Liver (tissue), 9 donors: ENCODE data around the gene ZDHHC24. TPM values are rescaled to one million over a fixed set of nuclear protein-coding genes. Genes with fewer than 3 reads are reported as not detected.

Experiments used
- DNase-seq: peaks from one replicate; pipeline ENCODE4 v3.0.0-alpha.2; 2017; ENCODE audit warnings: low spot score
- H3K27ac ChIP-seq, 2 donors: one replicate each; pipeline ENCODE4 v1.7.0; 2013; ENCODE audit warnings: inconsistent platforms in 2 of 2, low read length in 2 of 2, control low read depth in 1 of 2, low read depth in 1 of 2, mild to moderate bottlenecking in 1 of 2
- H3K27me3 ChIP-seq, 4 donors: one replicate each; pipeline versions ENCODE4 v1.6.1 to v1.7.0; 2013; ENCODE audit warnings: low read length in 3 of 4, inconsistent platforms in 1 of 4, mild to moderate bottlenecking in 1 of 4, moderate library complexity in 1 of 4; ENCODE audit not compliant: control insufficient read depth in 4 of 4, insufficient read depth in 4 of 4
- H3K36me3 ChIP-seq, 4 donors: one replicate each; pipeline versions ENCODE4 v1.6.1 to v1.7.0; 2013; ENCODE audit warnings: low read length in 3 of 4, mild to moderate bottlenecking in 3 of 4, low read depth in 1 of 4, moderate library complexity in 1 of 4; ENCODE audit not compliant: control insufficient read depth in 4 of 4, insufficient read depth in 3 of 4
- H3K4me1 ChIP-seq, 4 donors: one replicate each; pipeline versions ENCODE4 v1.6.1 to v1.7.0; 2013; ENCODE audit warnings: low read length in 3 of 4, mild to moderate bottlenecking in 3 of 4, moderate library complexity in 1 of 4; ENCODE audit not compliant: control insufficient read depth in 4 of 4, insufficient read depth in 4 of 4
- H3K4me3 ChIP-seq, 3 donors: one replicate each; pipeline versions ENCODE4 v1.6.1 to v1.7.0; 2013; ENCODE audit warnings: low read length in 3 of 3, control low read depth in 1 of 3, low read depth in 1 of 3, mild to moderate bottlenecking in 1 of 3
- H3K9ac ChIP-seq, 2 donors: one replicate each; pipeline ENCODE4 v1.7.0; 2013; ENCODE audit warnings: low read length in 2 of 2, mild to moderate bottlenecking in 2 of 2, moderate library complexity in 2 of 2, control low read depth in 1 of 2, low read depth in 1 of 2
- H3K9me3 ChIP-seq, 4 donors: one replicate each; pipeline versions ENCODE4 v1.6.1 to v1.7.0; 2013; ENCODE audit warnings: low read length in 3 of 4; ENCODE audit not compliant: control insufficient read depth in 4 of 4
- FOXA1 ChIP-seq: IDR thresholded peaks from 2 replicates; pipeline ENCODE4 v1.6.1; 2016; ENCODE audit warnings: antibody characterized with exemption
- GABPA ChIP-seq, 2 donors: IDR thresholded peaks in 1 of 2; conservative IDR thresholded peaks in 1 of 2; 2 replicates each; pipeline ENCODE4 v1.6.1; 2016; ENCODE audit warnings: antibody characterized with exemption in 2 of 2, mild to moderate bottlenecking in 1 of 2, moderate library complexity in 1 of 2
- JUND ChIP-seq, 2 donors: IDR thresholded peaks; 2 replicates each; pipeline ENCODE4 v1.6.1; 2016; ENCODE audit warnings: antibody characterized with exemption in 2 of 2
- NR2F2 ChIP-seq: IDR thresholded peaks from 2 replicates; pipeline ENCODE4 v1.6.1; 2016; ENCODE audit warnings: antibody characterized with exemption
- RAD21 ChIP-seq, 2 donors: IDR thresholded peaks; 2 replicates each; pipeline ENCODE4 v1.6.1; 2016; ENCODE audit warnings: antibody characterized with exemption in 2 of 2, mild to moderate bottlenecking in 2 of 2
- RXRA ChIP-seq, 2 donors: IDR thresholded peaks; 2 replicates each; pipeline ENCODE4 v1.6.1; 2017 to 2018; ENCODE audit warnings: antibody characterized with exemption in 2 of 2, mild to moderate bottlenecking in 1 of 2
- TAF1 ChIP-seq: conservative IDR thresholded peaks from 2 replicates; pipeline ENCODE4 v1.6.1; 2016; ENCODE audit warnings: antibody characterized with exemption, mild to moderate bottlenecking
- YY1 ChIP-seq: IDR thresholded peaks from 2 replicates; pipeline ENCODE4 v1.6.1; 2016; ENCODE audit warnings: antibody characterized with exemption, mild to moderate bottlenecking
- WGBS: extraction: QIAGEN DNeasy Blood & Tissue Kit; methylation state at CpG from one replicate; pipeline ENCODE4 v1.1.7; 2013; 5-methylcytosine and 5-hydroxymethylcytosine counted together
- polyA plus RNA-seq, 2 donors: library from polyadenylated mRNA; stranded (reverse) in 1 of 2; unstranded in 1 of 2; fragments of 200-250 nt in 1 of 2; fragments of >200 nt in 1 of 2; fragmentation: Nextera tagmentation in 1 of 2; extraction: Ambion mirVana in 1 of 2; gene quantifications; one replicate each; pipeline versions ENCODE4 v1.2.1 to v1.2.3, GENCODE V29; 2013 to 2015
- total RNA-seq, 2 donors: library from RNA; depleted of rRNA; stranded (reverse); fragments of >200 nt; gene quantifications; one replicate each; pipeline ENCODE4 v1.2.3, GENCODE V29; 2014
- TF ChIP-seq, protein P1 (sequence below): IDR thresholded peaks from 2 replicates; pipeline ENCODE4 v1.6.1; 2016; ENCODE audit warnings: antibody characterized with exemption, mild to moderate bottlenecking
- TF ChIP-seq, protein P2 (sequence below): fragments of 150-350 bp; IDR thresholded peaks from 2 replicates; pipeline ENCODE4 v1.5.1; 2017; ENCODE audit warnings: improper control_type of control experiment, low read depth, low read length; ENCODE audit not compliant: missing input control
- TF ChIP-seq, protein P3 (sequence below): IDR thresholded peaks from 2 replicates; pipeline ENCODE4 v1.6.1; 2016; ENCODE audit warnings: antibody characterized with exemption
- donor health status: healthy.
- donor health status: healthy.
- donor health status: healthy.
- donor health status: healthy.
- donor health status: healthy.

ZDHHC24 gene
- total and polyA plus RNA-seq, 4 donors: 4.1 to 6.4 (median 5.1) TPM

DNA sequence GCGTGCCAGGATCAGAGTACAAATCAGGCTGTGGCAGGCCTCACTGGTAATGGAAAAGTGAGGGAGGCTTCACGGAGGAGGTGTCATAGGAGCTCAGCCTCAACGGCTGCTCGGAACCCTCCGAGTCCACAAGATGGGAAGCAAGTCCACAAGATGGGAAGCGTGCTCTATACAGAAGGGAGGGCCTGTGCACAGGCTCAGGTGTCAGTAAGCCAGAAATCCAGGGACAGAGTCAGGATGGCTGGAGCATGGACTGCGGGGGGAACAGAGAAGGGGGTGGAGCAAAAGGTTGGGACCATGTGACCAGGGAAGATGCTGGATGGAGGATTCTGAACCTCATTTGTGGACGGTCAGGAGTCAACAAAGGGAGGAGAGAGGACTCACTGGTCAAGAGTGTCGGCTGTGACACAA lies 69.0 kb downstream of the ZDHHC24 start (continued):
- TF ChIP-seq, protein P1, sequence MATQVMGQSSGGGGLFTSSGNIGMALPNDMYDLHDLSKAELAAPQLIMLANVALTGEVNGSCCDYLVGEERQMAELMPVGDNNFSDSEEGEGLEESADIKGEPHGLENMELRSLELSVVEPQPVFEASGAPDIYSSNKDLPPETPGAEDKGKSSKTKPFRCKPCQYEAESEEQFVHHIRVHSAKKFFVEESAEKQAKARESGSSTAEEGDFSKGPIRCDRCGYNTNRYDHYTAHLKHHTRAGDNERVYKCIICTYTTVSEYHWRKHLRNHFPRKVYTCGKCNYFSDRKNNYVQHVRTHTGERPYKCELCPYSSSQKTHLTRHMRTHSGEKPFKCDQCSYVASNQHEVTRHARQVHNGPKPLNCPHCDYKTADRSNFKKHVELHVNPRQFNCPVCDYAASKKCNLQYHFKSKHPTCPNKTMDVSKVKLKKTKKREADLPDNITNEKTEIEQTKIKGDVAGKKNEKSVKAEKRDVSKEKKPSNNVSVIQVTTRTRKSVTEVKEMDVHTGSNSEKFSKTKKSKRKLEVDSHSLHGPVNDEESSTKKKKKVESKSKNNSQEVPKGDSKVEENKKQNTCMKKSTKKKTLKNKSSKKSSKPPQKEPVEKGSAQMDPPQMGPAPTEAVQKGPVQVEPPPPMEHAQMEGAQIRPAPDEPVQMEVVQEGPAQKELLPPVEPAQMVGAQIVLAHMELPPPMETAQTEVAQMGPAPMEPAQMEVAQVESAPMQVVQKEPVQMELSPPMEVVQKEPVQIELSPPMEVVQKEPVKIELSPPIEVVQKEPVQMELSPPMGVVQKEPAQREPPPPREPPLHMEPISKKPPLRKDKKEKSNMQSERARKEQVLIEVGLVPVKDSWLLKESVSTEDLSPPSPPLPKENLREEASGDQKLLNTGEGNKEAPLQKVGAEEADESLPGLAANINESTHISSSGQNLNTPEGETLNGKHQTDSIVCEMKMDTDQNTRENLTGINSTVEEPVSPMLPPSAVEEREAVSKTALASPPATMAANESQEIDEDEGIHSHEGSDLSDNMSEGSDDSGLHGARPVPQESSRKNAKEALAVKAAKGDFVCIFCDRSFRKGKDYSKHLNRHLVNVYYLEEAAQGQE: no peak
- TF ChIP-seq RXRA (IDR thresholded peaks at IDR 0.05): no peak

DNA sequence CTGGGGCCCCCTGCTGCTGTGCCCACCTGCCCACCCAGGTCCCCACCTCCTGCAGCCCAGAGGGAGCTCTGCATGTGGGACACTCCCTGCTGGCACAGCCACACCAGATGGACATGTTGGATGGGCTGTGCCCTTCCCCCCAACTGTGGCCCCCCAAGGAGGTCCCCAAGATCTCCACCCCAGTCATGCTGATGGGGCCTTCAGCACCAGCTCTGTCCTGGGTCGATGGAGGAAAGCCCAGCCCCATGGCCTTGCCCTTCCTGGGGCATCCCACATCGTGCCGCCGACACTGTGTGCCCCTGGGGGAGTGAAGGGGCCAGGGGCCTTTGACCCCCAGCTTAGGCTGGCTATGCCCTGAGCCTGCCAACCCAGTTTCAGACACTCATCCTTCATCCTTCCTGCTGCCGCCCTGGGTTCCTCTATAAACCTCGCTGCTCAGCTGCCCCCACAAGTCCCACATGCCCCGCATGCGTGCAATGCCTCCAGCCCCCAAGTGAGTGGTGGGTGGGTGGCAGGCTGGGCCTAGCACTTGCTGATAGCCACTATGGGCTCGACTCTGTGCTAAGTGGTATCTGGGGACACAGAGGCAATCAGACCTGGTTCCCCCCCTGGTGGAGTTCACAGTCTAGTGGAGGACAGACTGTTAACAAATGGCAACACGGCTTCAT lies 69.5 kb downstream of the ZDHHC24 start:
- Histone ChIP-seq H3K9ac (no peak overlapping the region), H3K36me3 (peaks cover 0 to 8% (median 0%) of the 10 kb centered on the region in 4 donors), H3K4me1 (peaks cover 2 to 16% (median 13%) of the 10 kb centered on the region in 4 donors), H3K27me3 (no peaks in the 10 kb centered on the region), H3K9me3 (no peaks in the 10 kb centered on the region), H3K27ac (no peak overlapping the region), H3K4me3 (no peak overlapping the region)
- TF ChIP-seq, protein P1: no peak
- TF ChIP-seq, protein P2, sequence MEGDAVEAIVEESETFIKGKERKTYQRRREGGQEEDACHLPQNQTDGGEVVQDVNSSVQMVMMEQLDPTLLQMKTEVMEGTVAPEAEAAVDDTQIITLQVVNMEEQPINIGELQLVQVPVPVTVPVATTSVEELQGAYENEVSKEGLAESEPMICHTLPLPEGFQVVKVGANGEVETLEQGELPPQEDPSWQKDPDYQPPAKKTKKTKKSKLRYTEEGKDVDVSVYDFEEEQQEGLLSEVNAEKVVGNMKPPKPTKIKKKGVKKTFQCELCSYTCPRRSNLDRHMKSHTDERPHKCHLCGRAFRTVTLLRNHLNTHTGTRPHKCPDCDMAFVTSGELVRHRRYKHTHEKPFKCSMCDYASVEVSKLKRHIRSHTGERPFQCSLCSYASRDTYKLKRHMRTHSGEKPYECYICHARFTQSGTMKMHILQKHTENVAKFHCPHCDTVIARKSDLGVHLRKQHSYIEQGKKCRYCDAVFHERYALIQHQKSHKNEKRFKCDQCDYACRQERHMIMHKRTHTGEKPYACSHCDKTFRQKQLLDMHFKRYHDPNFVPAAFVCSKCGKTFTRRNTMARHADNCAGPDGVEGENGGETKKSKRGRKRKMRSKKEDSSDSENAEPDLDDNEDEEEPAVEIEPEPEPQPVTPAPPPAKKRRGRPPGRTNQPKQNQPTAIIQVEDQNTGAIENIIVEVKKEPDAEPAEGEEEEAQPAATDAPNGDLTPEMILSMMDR: no peak
- TF ChIP-seq TAF1 (no peak), RAD21 (IDR thresholded peaks at IDR 0.05) (no peak)
- WGBS: 80% methylated on average over 10 of the region's 10 CpGs
- no peak for DNase-seq

DNA sequence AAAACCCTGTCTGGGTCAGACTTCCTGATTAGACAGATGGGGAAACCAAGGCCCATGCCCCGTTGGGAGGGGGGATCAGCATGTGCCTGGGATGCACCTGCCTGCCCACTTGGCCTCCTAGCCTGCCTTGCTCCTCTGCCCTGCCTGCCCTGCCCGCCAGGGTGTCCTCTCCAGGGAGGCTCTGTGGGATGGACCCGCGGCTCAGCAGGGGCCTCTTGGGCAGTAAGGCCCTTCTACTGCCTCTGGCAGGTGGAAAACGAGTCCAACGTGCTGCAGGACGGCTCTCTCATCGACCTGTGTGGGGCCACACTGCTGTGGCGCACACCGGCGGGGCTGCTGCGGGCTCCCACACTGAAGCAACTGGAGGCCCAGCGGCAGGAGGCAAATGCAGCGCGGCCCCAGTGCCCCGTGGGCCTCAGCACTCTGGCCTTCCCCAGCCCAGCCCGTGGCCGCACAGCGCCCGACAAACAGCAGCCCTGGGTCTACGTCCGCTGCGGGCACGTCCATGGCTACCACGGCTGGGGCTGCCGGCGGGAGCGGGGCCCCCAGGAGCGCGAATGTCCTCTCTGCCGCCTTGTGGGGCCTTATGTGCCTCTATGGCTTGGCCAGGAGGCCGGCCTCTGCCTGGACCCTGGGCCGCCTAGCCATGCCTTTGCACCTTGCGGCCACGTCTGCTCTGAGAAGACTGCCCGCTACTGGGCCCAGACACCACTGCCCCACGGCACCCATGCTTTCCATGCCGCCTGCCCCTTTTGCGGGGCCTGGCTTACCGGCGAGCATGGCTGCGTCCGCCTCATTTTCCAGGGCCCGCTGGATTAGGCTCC lies 70.3 kb downstream of the ZDHHC24 start:
- 96% methylated on average over 44 of the region's 44 CpGs for WGBS
- Histone ChIP-seq H3K4me3 (no peak overlapping the region), H3K27me3 (no peaks in the 10 kb centered on the region), H3K9ac (no peak overlapping the region), H3K9me3 (no peaks in the 10 kb centered on the region), H3K36me3 (peaks cover 0 to 8% (median 0%) of the 10 kb centered on the region in 4 donors), H3K4me1 (peaks cover 2 to 11% (median 8%) of the 10 kb centered on the region in 4 donors), H3K27ac (no peak overlapping the region)
- no peak for DNase-seq
- TF ChIP-seq FOXA1: no peak
- TF ChIP-seq RAD21 (IDR thresholded peaks at IDR 0.05): no peak
- TF ChIP-seq GABPA (IDR thresholded peaks at IDR 0.05 in 1 of 2, conservative IDR thresholded peaks at IDR 0.05 in 1 of 2): no peak
- TF ChIP-seq, protein P3, sequence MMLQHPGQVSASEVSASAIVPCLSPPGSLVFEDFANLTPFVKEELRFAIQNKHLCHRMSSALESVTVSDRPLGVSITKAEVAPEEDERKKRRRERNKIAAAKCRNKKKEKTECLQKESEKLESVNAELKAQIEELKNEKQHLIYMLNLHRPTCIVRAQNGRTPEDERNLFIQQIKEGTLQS: no peak
- no peak for TF ChIP-seq YY1
- no peak for TF ChIP-seq JUND (IDR thresholded peaks at IDR 0.05)
- TF ChIP-seq, protein P2: no peak
- TF ChIP-seq NR2F2: no peak
